Kidney (tissue), 14 donors: ENCODE results near the gene FSTL1. TPM values are rescaled to one million over a fixed set of nuclear protein-coding genes. Genes with fewer than 3 reads are reported as not detected.

Experiments
- DNase-seq, 5 donors: peaks; one replicate each; pipeline ENCODE4 v3.0.0-alpha.2; 2013 to 2020
- FAIRE-seq: peaks from 2 replicates; lab custom pipeline; 2012; peaks lifted over from hg19 to GRCh38; lab: Jason Lieb, UNC
- H3K27ac ChIP-seq, 2 donors: one replicate each; pipeline ENCODE4 v1.7.0; 2013; ENCODE audit warnings: low read depth in 2 of 2, low read length in 2 of 2, inconsistent platforms in 1 of 2
- H3K27me3 ChIP-seq: one replicate; pipeline ENCODE4 v1.7.1; 2013; ENCODE audit warnings: low read length, inconsistent platforms; ENCODE audit not compliant: control insufficient read depth, insufficient read depth
- H3K36me3 ChIP-seq, 3 donors: one replicate each; pipeline versions ENCODE4 v1.7.0 to v1.7.1; 2013; ENCODE audit warnings: low read length in 3 of 3, control low read depth in 1 of 3, inconsistent platforms in 1 of 3; ENCODE audit not compliant: insufficient read depth in 3 of 3, control insufficient read depth in 2 of 3
- H3K4me1 ChIP-seq, 3 donors: one replicate each; pipeline versions ENCODE4 v1.7.0 to v1.7.1; 2013; ENCODE audit warnings: low read length in 3 of 3, inconsistent platforms in 1 of 3, low read depth in 1 of 3; ENCODE audit not compliant: control insufficient read depth in 2 of 3, insufficient read depth in 2 of 3
- H3K4me3 ChIP-seq, 3 donors: one replicate each; pipeline versions ENCODE4 v1.7.0 to v1.8.1; 2013; ENCODE audit warnings: low read length in 3 of 3, control low read depth in 1 of 3, inconsistent platforms in 1 of 3
- H3K9ac ChIP-seq, 3 donors: one replicate each; pipeline versions ENCODE4 v1.7.0 to v1.7.1; 2013; ENCODE audit warnings: low read length in 3 of 3, control low read depth in 1 of 3, inconsistent platforms in 1 of 3
- H3K9me3 ChIP-seq, 3 donors: one replicate each; pipeline versions ENCODE4 v1.7.0 to v1.7.1; 2013; ENCODE audit warnings: low read length in 3 of 3, control low read depth in 1 of 3, inconsistent platforms in 1 of 3; ENCODE audit not compliant: control insufficient read depth in 2 of 3, insufficient read depth in 1 of 3
- CTCF ChIP-seq: IDR thresholded peaks from 3 replicates; pipeline ENCODE4 v1.5.1; 2012; ENCODE audit warnings: mild to moderate bottlenecking, moderate library complexity, borderline replicate concordance; ENCODE audit not compliant: insufficient read depth; ENCODE audit errors: extremely low read depth
- intact Hi-C: fragments of 100-400 bp; cut with DNase I; formaldehyde crosslinking; loops from one replicate; pipeline ENCODE4 v1.11.1; 2022
- polyA plus RNA-seq: library from polyadenylated mRNA; stranded (reverse); fragments of 350-450 nt; fragmentation: Illumina TruSeq; extraction: RNeasy Lipid Tissue Mini Kit (QIAGEN cat#74804); gene quantifications from one replicate; pipeline ENCODE4 v1.2.3, GENCODE V29; 2014; ENCODE audit warnings: low read depth, low replicate concordance; ENCODE audit not compliant: insufficient read depth
- total RNA-seq: library from RNA; stranded (reverse); fragmentation: NEBNext Ultra II Directional; extraction: Animal tissue kit (Norgen Biotek cat#: 25700); gene quantifications from one replicate; pipeline ENCODE4 v1.2.1, GENCODE V29; 2021
- donor health status: control.
- donor health status: control.
- donor health status: control.
- donor health status: control.
- donor health status: control.
- donor health status: DM: yes; HTN: yes; CAD: no.
- donor health status: Normal renal cell carcinoma (clear cell type).

Gene FSTL1
- total and polyA plus RNA-seq, 2 donors from 2014 or later, result 31.1 to 193 TPM

- TF ChIP-seq CTCF, result no peak
- H3K27me3 ChIP-seq, result no peaks in the 10 kb centered on the region
- H3K4me3 ChIP-seq, result no peak overlapping the region
- no peaks in the 10 kb centered on the region for H3K36me3 ChIP-seq
- H3K27ac ChIP-seq, result no peak overlapping the region
- peaks cover 4 to 11% (median 9%) of the 10 kb centered on the region in 3 donors for H3K4me1 ChIP-seq
- no peaks in the 10 kb centered on the region for H3K9me3 ChIP-seq
- no peak for DNase-seq
- no peak for FAIRE-seq
- intact Hi-C loops, result no loop called here
- no peak overlapping the region for H3K9ac ChIP-seq
Observed at GRCh38 chr3:120419797-120420196, 31.0 kb downstream of the FSTL1 start.

GRCh38 chr3:120418866-120419490 is 31.8 kb downstream of the FSTL1 start:
- peaks cover 4 to 11% (median 8%) of the 10 kb centered on the region in 3 donors for H3K4me1 ChIP-seq
- intact Hi-C loops, result no loop called here
- H3K27ac ChIP-seq, result no peak overlapping the region
- no peaks in the 10 kb centered on the region for H3K27me3 ChIP-seq
- TF ChIP-seq CTCF, result peak; percentile 77
- no peak overlapping the region for H3K9ac ChIP-seq
- no peaks in the 10 kb centered on the region for H3K9me3 ChIP-seq
- peak overlapping the region in 1 of 3 donors; percentile 24 for H3K4me3 ChIP-seq
- peak in 4 of 5 donors; percentile 69 to 83 (median 76) for DNase-seq
- H3K36me3 ChIP-seq, result no peaks in the 10 kb centered on the region
- no peak for FAIRE-seq

GRCh38 chr3:120418446-120418845 is 32.3 kb downstream of the FSTL1 start:
- H3K27ac ChIP-seq, result no peak overlapping the region
- no peak for TF ChIP-seq CTCF
- FAIRE-seq, result no peak
- no peaks in the 10 kb centered on the region for H3K9me3 ChIP-seq
- DNase-seq, result no peak
- H3K27me3 ChIP-seq, result no peaks in the 10 kb centered on the region
- intact Hi-C loops, result no loop called here
- peaks cover 4 to 11% (median 8%) of the 10 kb centered on the region in 3 donors for H3K4me1 ChIP-seq
- no peak overlapping the region for H3K9ac ChIP-seq
- peak overlapping the region in 1 of 3 donors; percentile 24 for H3K4me3 ChIP-seq
- H3K36me3 ChIP-seq, result peaks cover 0 to under 1% (median 0%) of the 10 kb centered on the region in 3 donors
